SK-N-SH (cell line): ENCODE measurements around the gene GPR55. TPM values are rescaled to one million over a fixed set of nuclear protein-coding genes. Genes with fewer than 3 reads are reported as not detected.

Source experiments
- CTCF ChIA-PET: fragments of 300-600, 350-600 bp; formaldehyde crosslinking; extraction: SDS; loops from one replicate; lab custom pipeline; 2021; lab: Yijun Ruan, JAX
- POLR2A ChIA-PET: fragments of 350-600 bp; sonication (Branson Sonifier 250); formaldehyde crosslinking; extraction: SDS; loops from one replicate; lab custom pipeline; 2020; ENCODE audit warnings: antibody characterized with exemption, inconsistent platforms; lab: Yijun Ruan, JAX
- DNase-seq: peaks from one replicate; pipeline ENCODE4 v3.0.0; 2012
- H2AFZ ChIP-seq: fragments of 200-600 bp; sonication (generic); 2 replicates; pipeline ENCODE4 v1.8.1; 2016; ENCODE audit warnings: antibody characterized with exemption, mild to moderate bottlenecking, low read depth
- H3F3A ChIP-seq: fragments of 200-600 bp; sonication (generic); replicated peaks from 2 replicates; pipeline ENCODE3; 2016; ENCODE audit warnings: antibody characterized with exemption, mild to moderate bottlenecking; ENCODE audit not compliant: insufficient read depth
- H3K27ac ChIP-seq, 2 experiments: fragments of 200-500 bp in 1 of 2; fragments of 200-600 bp in 1 of 2; sonication (Bioruptor generic) in 1 of 2; sonication (generic), shearing (Covaris generic) in 1 of 2; 2 replicates each; pipeline versions ENCODE4 v1.5.1 to v1.6.1; 2014 to 2016; ENCODE audit warnings: low read depth in 2 of 2, inconsistent platforms in 1 of 2, low read length in 1 of 2, mild to moderate bottlenecking in 1 of 2, mixed read lengths in 1 of 2
- H3K27me3 ChIP-seq: fragments of 200-600 bp; sonication (generic), shearing (Covaris generic); 2 replicates; pipeline ENCODE4 v1.6.1; 2016; ENCODE audit warnings: mixed run types; ENCODE audit not compliant: insufficient read depth
- H3K36me3 ChIP-seq, 2 experiments: fragments of 200-500 bp in 1 of 2; fragments of 200-600 bp in 1 of 2; sonication (Bioruptor generic) in 1 of 2; sonication (generic) in 1 of 2; replicated peaks in 1 of 2; 2 replicates each; pipeline versions ENCODE3 to v1.5.1; 2014 to 2016; ENCODE audit warnings: low read length in 1 of 2, mild to moderate bottlenecking in 1 of 2; ENCODE audit not compliant: insufficient read depth in 2 of 2, control insufficient read depth in 1 of 2
- H3K4me1 ChIP-seq, 2 experiments: fragments of 200-500 bp in 1 of 2; fragments of 200-600 bp in 1 of 2; sonication (Bioruptor generic) in 1 of 2; sonication (generic), shearing (Covaris generic) in 1 of 2; 2 replicates each; pipeline versions ENCODE4 v1.5.1 to v1.6.1; 2014 to 2016; ENCODE audit warnings: low read depth in 1 of 2, low read length in 1 of 2, mixed run types in 1 of 2; ENCODE audit not compliant: insufficient read depth in 2 of 2, control insufficient read depth in 1 of 2
- H3K4me2 ChIP-seq: fragments of 200-600 bp; sonication (generic), shearing (Covaris generic); 2 replicates; pipeline ENCODE4 v1.6.1; 2017; ENCODE audit warnings: mixed run types
- H3K4me3 ChIP-seq, 2 experiments: fragments of 200-500 bp in 1 of 2; fragments of 200-600 bp in 1 of 2; sonication (Bioruptor generic) in 1 of 2; sonication (generic), shearing (Covaris generic) in 1 of 2; 2 replicates each; pipeline versions ENCODE4 v1.5.1 to v1.8.1; 2014 to 2016; ENCODE audit warnings: low read depth in 2 of 2, inconsistent platforms in 1 of 2, low read length in 1 of 2, mild to moderate bottlenecking in 1 of 2, mixed read lengths in 1 of 2, moderate library complexity in 1 of 2
- H3K79me2 ChIP-seq: fragments of 200-600 bp; sonication (generic); 2 replicates; pipeline ENCODE4 v1.8.1; 2017; ENCODE audit warnings: mild to moderate bottlenecking; ENCODE audit not compliant: insufficient read depth
- H3K9ac ChIP-seq: fragments of 200-600 bp; sonication (generic); 2 replicates; pipeline ENCODE4 v1.6.1; 2017; ENCODE audit warnings: mixed run types
- H3K9me2 ChIP-seq: fragments of 200-600 bp; sonication (generic); 2 replicates; pipeline ENCODE4 v1.6.1; 2017; ENCODE audit warnings: mixed run types
- H3K9me3 ChIP-seq: fragments of 200-600 bp; sonication (generic); 2 replicates; pipeline ENCODE4 v1.6.1; 2017; ENCODE audit warnings: mixed run types, mild to moderate bottlenecking, moderate library complexity
- H4K20me1 ChIP-seq: fragments of 200-600 bp; sonication (generic); 2 replicates; pipeline ENCODE4 v1.6.1; 2017; ENCODE audit warnings: mild to moderate bottlenecking, mixed run types; ENCODE audit not compliant: insufficient read depth
- ELF1 ChIP-seq: IDR thresholded peaks from 2 replicates; pipeline ENCODE4 v1.4.0; 2012
- EP300 ChIP-seq, 2 experiments: IDR thresholded peaks; 2 replicates each; pipeline versions ENCODE4 v1.4.0 to v1.6.1; 2012; ENCODE audit warnings: borderline replicate concordance in 1 of 2, low read depth in 1 of 2, low read length in 1 of 2
- EZH2phosphoT487 ChIP-seq: fragments of 200-600 bp; sonication (generic); IDR thresholded peaks from 2 replicates; pipeline ENCODE4 v1.6.1; 2017; ENCODE audit warnings: low read depth, mixed run types, mild to moderate bottlenecking, antibody characterized with exemption, moderate library complexity, borderline replicate concordance
- FOSL2 ChIP-seq: IDR thresholded peaks from 2 replicates; pipeline ENCODE4 v1.4.0; 2012; ENCODE audit warnings: low read depth, mild to moderate bottlenecking, moderate library complexity, borderline replicate concordance
- FOXM1 ChIP-seq: IDR thresholded peaks from 2 replicates; pipeline ENCODE4 v1.4.0; 2012; ENCODE audit warnings: low read depth, mild to moderate bottlenecking
- GABPA ChIP-seq: IDR thresholded peaks from 2 replicates; pipeline ENCODE4 v1.4.0; 2012; ENCODE audit warnings: low read depth, mild to moderate bottlenecking
- GATA2 ChIP-seq: sonication (generic); formaldehyde crosslinking; IDR thresholded peaks from 2 replicates; pipeline ENCODE4 v1.5.0; 2020; ENCODE audit warnings: mild to moderate bottlenecking, missing genetic modification reagents
- MXI1 ChIP-seq: IDR thresholded peaks from 2 replicates; pipeline ENCODE4 v1.6.1; 2012; ENCODE audit warnings: mild to moderate bottlenecking, low read depth, low read length, improper control_type of control experiment
- NFIC ChIP-seq: IDR thresholded peaks from 2 replicates; pipeline ENCODE4 v1.4.0; 2012; ENCODE audit warnings: borderline replicate concordance
- POLR2AphosphoS5 ChIP-seq: IDR thresholded peaks from 2 replicates; pipeline ENCODE4 v1.6.1; 2012; ENCODE audit warnings: low read depth, low read length
- RAD21 ChIP-seq: IDR thresholded peaks from 2 replicates; pipeline ENCODE4 v1.6.1; 2012; ENCODE audit warnings: mild to moderate bottlenecking, low read length
- RCOR1 ChIP-seq: fragments of 150-350 bp; IDR thresholded peaks from 2 replicates; pipeline ENCODE4 v1.6.1; 2017; ENCODE audit warnings: antibody characterized with exemption, low read length
- RFX5 ChIP-seq: IDR thresholded peaks from 2 replicates; pipeline ENCODE4 v1.6.1; 2012; ENCODE audit warnings: mild to moderate bottlenecking, improper control_type of control experiment, low read length
- SIN3A ChIP-seq: IDR thresholded peaks from 2 replicates; pipeline ENCODE4 v1.6.1; 2012; ENCODE audit warnings: low read depth, mild to moderate bottlenecking, low read length, moderate library complexity, borderline replicate concordance
- TAF1 ChIP-seq: IDR thresholded peaks from 2 replicates; pipeline ENCODE4 v1.6.1; 2012; ENCODE audit warnings: low read depth, mild to moderate bottlenecking, low read length, moderate library complexity, borderline replicate concordance
- TCF12 ChIP-seq: IDR thresholded peaks from 2 replicates; pipeline ENCODE4 v1.4.0; 2012
- TEAD4 ChIP-seq: IDR thresholded peaks from 2 replicates; pipeline ENCODE4 v1.4.0; 2012; ENCODE audit warnings: mild to moderate bottlenecking, borderline replicate concordance; ENCODE audit not compliant: insufficient read depth
- YY1 ChIP-seq: IDR thresholded peaks from 2 replicates; pipeline ENCODE4 v1.4.0; 2012; ENCODE audit warnings: low read depth, mild to moderate bottlenecking
- WGBS: methylation state at CpG from one replicate; pipeline ENCODE4 v1.1.6; 2017; ENCODE audit warnings: low lambda C conversion rate; 5-methylcytosine and 5-hydroxymethylcytosine counted together
- polyA plus RNA-seq, 3 experiments: library from polyadenylated mRNA; depleted of rRNA; stranded (reverse); fragments of >200 nt; gene quantifications; 2 replicates each; pipeline ENCODE4 v1.2.3, GENCODE V29; 2012
- TF ChIP-seq, protein P1 (sequence below): IDR thresholded peaks from 2 replicates; pipeline ENCODE4 v1.4.0; 2012; ENCODE audit warnings: low read depth, borderline replicate concordance
- TF ChIP-seq, protein P2 (sequence below): IDR thresholded peaks from 2 replicates; pipeline ENCODE4 v1.4.0; 2012; ENCODE audit warnings: low read depth
- TF ChIP-seq, protein P3 (sequence below): IDR thresholded peaks from 2 replicates; pipeline ENCODE4 v1.4.0; 2012; ENCODE audit warnings: low read depth, borderline replicate concordance
- TF ChIP-seq, protein P4 (sequence below): fragments of 150-350 bp; IDR thresholded peaks from 2 replicates; pipeline ENCODE4 v1.6.1; 2016; ENCODE audit warnings: mild to moderate bottlenecking, low read depth, low read length
- TF ChIP-seq, protein P5 (sequence below): fragments of 200-600 bp; sonication (generic); IDR thresholded peaks from 2 replicates; pipeline ENCODE4 v1.6.1; 2017; ENCODE audit warnings: antibody characterized with exemption, mild to moderate bottlenecking, moderate library complexity

The GPR55 gene
- polyA plus RNA-seq, 1 of the 3 experiments (the other 2 are of a cell fraction), result not detected

DNA sequence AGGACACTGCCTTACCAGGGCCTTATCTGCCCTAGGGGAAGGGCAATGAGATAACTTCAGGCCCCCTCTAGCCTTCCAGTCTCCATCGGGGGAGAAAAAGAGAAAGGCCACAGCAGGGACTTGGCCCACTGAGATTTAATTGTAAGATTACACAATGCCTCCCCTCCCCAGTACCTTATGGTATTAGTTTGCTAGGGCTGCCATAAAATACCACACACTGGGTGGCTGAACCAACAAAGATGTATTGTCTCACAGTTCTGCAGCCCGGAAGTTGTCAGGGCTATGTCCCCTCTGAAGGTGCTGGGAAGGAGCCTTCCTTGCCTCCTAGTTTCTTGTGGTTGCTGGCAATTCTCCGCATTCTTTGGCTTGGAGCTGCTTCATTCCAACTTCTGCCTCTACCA lies 36.0 kb upstream of the GPR55 start (continued):
- TF ChIP-seq EZH2phosphoT487 (no peak), TAF1 (no peak), TCF12 (no peak)
- TF ChIP-seq, protein P1, sequence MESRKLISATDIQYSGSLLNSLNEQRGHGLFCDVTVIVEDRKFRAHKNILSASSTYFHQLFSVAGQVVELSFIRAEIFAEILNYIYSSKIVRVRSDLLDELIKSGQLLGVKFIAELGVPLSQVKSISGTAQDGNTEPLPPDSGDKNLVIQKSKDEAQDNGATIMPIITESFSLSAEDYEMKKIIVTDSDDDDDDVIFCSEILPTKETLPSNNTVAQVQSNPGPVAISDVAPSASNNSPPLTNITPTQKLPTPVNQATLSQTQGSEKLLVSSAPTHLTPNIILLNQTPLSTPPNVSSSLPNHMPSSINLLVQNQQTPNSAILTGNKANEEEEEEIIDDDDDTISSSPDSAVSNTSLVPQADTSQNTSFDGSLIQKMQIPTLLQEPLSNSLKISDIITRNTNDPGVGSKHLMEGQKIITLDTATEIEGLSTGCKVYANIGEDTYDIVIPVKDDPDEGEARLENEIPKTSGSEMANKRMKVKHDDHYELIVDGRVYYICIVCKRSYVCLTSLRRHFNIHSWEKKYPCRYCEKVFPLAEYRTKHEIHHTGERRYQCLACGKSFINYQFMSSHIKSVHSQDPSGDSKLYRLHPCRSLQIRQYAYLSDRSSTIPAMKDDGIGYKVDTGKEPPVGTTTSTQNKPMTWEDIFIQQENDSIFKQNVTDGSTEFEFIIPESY, result no peak
- TF ChIP-seq, protein P2, sequence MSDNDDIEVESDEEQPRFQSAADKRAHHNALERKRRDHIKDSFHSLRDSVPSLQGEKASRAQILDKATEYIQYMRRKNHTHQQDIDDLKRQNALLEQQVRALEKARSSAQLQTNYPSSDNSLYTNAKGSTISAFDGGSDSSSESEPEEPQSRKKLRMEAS, result no peak
- TF ChIP-seq, protein P3, sequence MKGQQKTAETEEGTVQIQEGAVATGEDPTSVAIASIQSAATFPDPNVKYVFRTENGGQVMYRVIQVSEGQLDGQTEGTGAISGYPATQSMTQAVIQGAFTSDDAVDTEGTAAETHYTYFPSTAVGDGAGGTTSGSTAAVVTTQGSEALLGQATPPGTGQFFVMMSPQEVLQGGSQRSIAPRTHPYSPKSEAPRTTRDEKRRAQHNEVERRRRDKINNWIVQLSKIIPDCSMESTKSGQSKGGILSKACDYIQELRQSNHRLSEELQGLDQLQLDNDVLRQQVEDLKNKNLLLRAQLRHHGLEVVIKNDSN, result no peak
- TF ChIP-seq, protein P4, sequence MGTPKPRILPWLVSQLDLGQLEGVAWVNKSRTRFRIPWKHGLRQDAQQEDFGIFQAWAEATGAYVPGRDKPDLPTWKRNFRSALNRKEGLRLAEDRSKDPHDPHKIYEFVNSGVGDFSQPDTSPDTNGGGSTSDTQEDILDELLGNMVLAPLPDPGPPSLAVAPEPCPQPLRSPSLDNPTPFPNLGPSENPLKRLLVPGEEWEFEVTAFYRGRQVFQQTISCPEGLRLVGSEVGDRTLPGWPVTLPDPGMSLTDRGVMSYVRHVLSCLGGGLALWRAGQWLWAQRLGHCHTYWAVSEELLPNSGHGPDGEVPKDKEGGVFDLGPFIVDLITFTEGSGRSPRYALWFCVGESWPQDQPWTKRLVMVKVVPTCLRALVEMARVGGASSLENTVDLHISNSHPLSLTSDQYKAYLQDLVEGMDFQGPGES, result no peak

DNA sequence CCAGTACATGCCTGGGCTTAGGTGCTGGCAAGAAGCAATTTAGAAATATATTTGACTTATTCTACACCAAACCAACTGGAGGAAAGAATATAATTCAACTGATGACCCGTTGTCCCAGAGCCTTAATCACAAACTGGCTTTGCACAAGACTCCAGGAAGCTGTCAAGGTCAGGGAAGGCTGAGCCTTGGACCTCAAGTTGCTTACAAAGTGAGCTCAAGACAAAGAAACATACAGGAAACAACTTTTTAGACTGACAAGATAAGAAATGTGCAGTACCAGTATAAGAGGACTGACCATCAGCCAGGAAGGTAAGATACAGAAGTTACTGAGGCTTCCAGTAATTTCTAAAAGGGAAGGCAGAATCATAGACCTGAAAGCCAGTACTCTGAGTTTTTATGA lies 35.0 kb upstream of the GPR55 start:
- CTCF ChIA-PET, result interaction anchor here (0.6 to 1.8 kb wide), 2 partner anchors 27 to 119 kb away, joined by 3 to 9 read pairs; no protein-coding TSS in a partner anchor
- WGBS, result 39% methylated on average over 1 of the region's 1 CpG
- H2AFZ ChIP-seq, result no peak overlapping the region
- no peaks in the 10 kb centered on the region for H3K9me2 ChIP-seq
- H3K9me3 ChIP-seq, result no peaks in the 10 kb centered on the region
- no peaks in the 10 kb centered on the region for H3K79me2 ChIP-seq
- H3K36me3 ChIP-seq, result no peaks in the 10 kb centered on the region
- POLR2A ChIA-PET, result no interaction called here
- H3K4me2 ChIP-seq, result no peak overlapping the region
- TF ChIP-seq MXI1, result no peak
- TF ChIP-seq NFIC, result no peak
- TF ChIP-seq, protein P1, result no peak
- no peak for TF ChIP-seq GABPA
- no peak for TF ChIP-seq SIN3A
- no peak for TF ChIP-seq RFX5
- no peak for TF ChIP-seq ELF1
- no peak for TF ChIP-seq GATA2 (CRISPR knock-in tag)
- TF ChIP-seq, protein P2, result no peak
- TF ChIP-seq, protein P5, sequence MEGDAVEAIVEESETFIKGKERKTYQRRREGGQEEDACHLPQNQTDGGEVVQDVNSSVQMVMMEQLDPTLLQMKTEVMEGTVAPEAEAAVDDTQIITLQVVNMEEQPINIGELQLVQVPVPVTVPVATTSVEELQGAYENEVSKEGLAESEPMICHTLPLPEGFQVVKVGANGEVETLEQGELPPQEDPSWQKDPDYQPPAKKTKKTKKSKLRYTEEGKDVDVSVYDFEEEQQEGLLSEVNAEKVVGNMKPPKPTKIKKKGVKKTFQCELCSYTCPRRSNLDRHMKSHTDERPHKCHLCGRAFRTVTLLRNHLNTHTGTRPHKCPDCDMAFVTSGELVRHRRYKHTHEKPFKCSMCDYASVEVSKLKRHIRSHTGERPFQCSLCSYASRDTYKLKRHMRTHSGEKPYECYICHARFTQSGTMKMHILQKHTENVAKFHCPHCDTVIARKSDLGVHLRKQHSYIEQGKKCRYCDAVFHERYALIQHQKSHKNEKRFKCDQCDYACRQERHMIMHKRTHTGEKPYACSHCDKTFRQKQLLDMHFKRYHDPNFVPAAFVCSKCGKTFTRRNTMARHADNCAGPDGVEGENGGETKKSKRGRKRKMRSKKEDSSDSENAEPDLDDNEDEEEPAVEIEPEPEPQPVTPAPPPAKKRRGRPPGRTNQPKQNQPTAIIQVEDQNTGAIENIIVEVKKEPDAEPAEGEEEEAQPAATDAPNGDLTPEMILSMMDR, result no peak
- no peak for TF ChIP-seq YY1
- TF ChIP-seq FOXM1, result no peak
- TF ChIP-seq RAD21, result no peak
- no peak for TF ChIP-seq FOSL2
- no peak for TF ChIP-seq EZH2phosphoT487
- no peak for TF ChIP-seq EP300 (IDR thresholded peaks at IDR 0.05; ENCODE audit: borderline replicate concordance in 1 of 2, low read depth in 1 of 2, low read length in 1 of 2)
- no peak for TF ChIP-seq TEAD4
- no peak for TF ChIP-seq POLR2AphosphoS5
- TF ChIP-seq RCOR1, result no peak
- H3K9ac ChIP-seq, result no peak overlapping the region
- H4K20me1 ChIP-seq, result no peaks in the 10 kb centered on the region
- H3K4me1 ChIP-seq, result peaks cover 0 to 2% of the 10 kb centered on the region in 2 experiments; a peak in 2 of 4 replicates
- DNase-seq, result no peak
- H3K27ac ChIP-seq, result no peak overlapping the region
- H3F3A ChIP-seq, result no peaks in the 10 kb centered on the region
- no peaks in the 10 kb centered on the region; the same call in 1 of the 2 replicates for H3K27me3 ChIP-seq
- H3K4me3 ChIP-seq, result no peak overlapping the region
